HFF-Myc (cell line): ENCODE measurements around the gene ATL3.
A peak's percentile ranks its signal among the peaks of the same experiment; 100 is the strongest.

Experiments used
- DNase-seq: peaks from one replicate; pipeline ENCODE4 v3.0.0-alpha.2; 2011; ENCODE audit warnings: low read depth; ENCODE audit errors: extremely low read depth
- H3K4me3 ChIP-seq: replicated peaks from 2 replicates; pipeline ENCODE4 v1.5.1; 2011; ENCODE audit warnings: low read depth, mild to moderate bottlenecking, control low read depth, low read length
- CTCF ChIP-seq: IDR thresholded peaks from 2 replicates; pipeline ENCODE4 v1.5.1; 2012; ENCODE audit warnings: mild to moderate bottlenecking, low read depth, low read length, control low read depth; ENCODE audit errors: missing control alignments

The ATL3 gene

GRCh38 chr11:63613517-63614135 is 57.5 kb downstream of the ATL3 start:
- peak overlapping the region; percentile 40 for H3K4me3 ChIP-seq
- DNase-seq: no peak
- TF ChIP-seq CTCF: no peak

- no peak for TF ChIP-seq CTCF
- no peak overlapping the region for H3K4me3 ChIP-seq
- no peak for DNase-seq
Observed at GRCh38 chr11:63612181-63612580, 59.0 kb downstream of the ATL3 start.

GRCh38 chr11:63611395-63611747 is 59.8 kb downstream of the ATL3 start:
- TF ChIP-seq CTCF: no peak
- no peak overlapping the region for H3K4me3 ChIP-seq
- DNase-seq: no peak

- no peak for TF ChIP-seq CTCF
- H3K4me3 ChIP-seq: no peak overlapping the region
- DNase-seq: no peak
Observed at GRCh38 chr11:63610604-63611394, 60.4 kb downstream of the ATL3 start.

- no peak for DNase-seq
- TF ChIP-seq CTCF: no peak
- no peak overlapping the region for H3K4me3 ChIP-seq
Observed at GRCh38 chr11:63609971-63610580, 61.1 kb downstream of the ATL3 start.

- DNase-seq: no peak
- no peak overlapping the region for H3K4me3 ChIP-seq
- no peak for TF ChIP-seq CTCF
Observed at GRCh38 chr11:63609536-63609935, 61.6 kb downstream of the ATL3 start.
